Measurements from ENCODE around the gene UNC79.

The UNC79 gene

GRCh38 chr14:93591506-93591905, 160.8 kb downstream of the UNC79 start:
- no peak for DNase-seq (ENCODE audit: extremely low read depth, insufficient read length)
- Histone ChIP-seq H3K27me3 (replicated peaks; ENCODE audit: control insufficient read depth, insufficient read depth, low read length) (no peaks in the 10 kb centered on the region; the same call in 1 of the 2 replicates), H3K36me3 (ENCODE audit: control insufficient read depth, insufficient read depth, low read length) (no peaks in the 10 kb centered on the region), H3K4me3 (replicated peaks; ENCODE audit: low read depth, low read length) (no peak overlapping the region)
- no peak for TF ChIP-seq CTCF (IDR thresholded peaks at IDR 0.05; ENCODE audit: insufficient read depth, low read length, poor library complexity, severe bottlenecking)

GRCh38 chr14:93592786-93593185, 162.0 kb downstream of the UNC79 start:
- Histone ChIP-seq H3K27me3 (replicated peaks; ENCODE audit: control insufficient read depth, insufficient read depth, low read length) (no peaks in the 10 kb centered on the region; the same call in 1 of the 2 replicates), H3K4me3 (replicated peaks; ENCODE audit: low read depth, low read length) (no peak overlapping the region), H3K36me3 (ENCODE audit: control insufficient read depth, insufficient read depth, low read length) (no peaks in the 10 kb centered on the region)
- DNase-seq (ENCODE audit: extremely low read depth, insufficient read length): no peak
- TF ChIP-seq CTCF (IDR thresholded peaks at IDR 0.05; ENCODE audit: insufficient read depth, low read length, poor library complexity, severe bottlenecking): no peak

GRCh38 chr14:93606091-93606490, 175.4 kb downstream of the UNC79 start:
- Histone ChIP-seq H3K36me3 (ENCODE audit: control insufficient read depth, insufficient read depth, low read length) (no peaks in the 10 kb centered on the region), H3K27me3 (replicated peaks; ENCODE audit: control insufficient read depth, insufficient read depth, low read length) (peaks cover 1% of the 10 kb centered on the region; the same call in 1 of the 2 replicates), H3K4me3 (replicated peaks; ENCODE audit: low read depth, low read length) (no peak overlapping the region)
- no peak for TF ChIP-seq CTCF (IDR thresholded peaks at IDR 0.05; ENCODE audit: insufficient read depth, low read length, poor library complexity, severe bottlenecking)
- DNase-seq (ENCODE audit: extremely low read depth, insufficient read length): no peak

- DNase-seq (ENCODE audit: extremely low read depth, insufficient read length): no peak
- Histone ChIP-seq H3K27me3 (replicated peaks; ENCODE audit: control insufficient read depth, insufficient read depth, low read length) (no peaks in the 10 kb centered on the region; the same call in 1 of the 2 replicates), H3K36me3 (ENCODE audit: control insufficient read depth, insufficient read depth, low read length) (no peaks in the 10 kb centered on the region), H3K4me3 (replicated peaks; ENCODE audit: low read depth, low read length) (no peak overlapping the region)
- TF ChIP-seq CTCF (IDR thresholded peaks at IDR 0.05; ENCODE audit: insufficient read depth, low read length, poor library complexity, severe bottlenecking): peak; percentile 71
These were observed 188.5 kb downstream of the UNC79 start for GRCh38 chr14:93619176-93619793.

GRCh38 chr14:93628048-93628447, 197.3 kb downstream of the UNC79 start:
- no peak for DNase-seq (ENCODE audit: extremely low read depth, insufficient read length)
- no peak for TF ChIP-seq CTCF (IDR thresholded peaks at IDR 0.05; ENCODE audit: insufficient read depth, low read length, poor library complexity, severe bottlenecking)
- no peaks in the 10 kb centered on the region; the same call in 1 of the 2 replicates for H3K27me3 ChIP-seq (replicated peaks; ENCODE audit: control insufficient read depth, insufficient read depth, low read length)
- no peaks in the 10 kb centered on the region for H3K36me3 ChIP-seq (ENCODE audit: control insufficient read depth, insufficient read depth, low read length)
- H3K4me3 ChIP-seq (replicated peaks; ENCODE audit: low read depth, low read length): no peak overlapping the region

- Histone ChIP-seq H3K4me3 (replicated peaks; ENCODE audit: low read depth, low read length) (no peak overlapping the region), H3K27me3 (replicated peaks; ENCODE audit: control insufficient read depth, insufficient read depth, low read length) (no peaks in the 10 kb centered on the region; the same call in 1 of the 2 replicates), H3K36me3 (ENCODE audit: control insufficient read depth, insufficient read depth, low read length) (no peaks in the 10 kb centered on the region)
- DNase-seq (ENCODE audit: extremely low read depth, insufficient read length): no peak
- TF ChIP-seq CTCF (IDR thresholded peaks at IDR 0.05; ENCODE audit: insufficient read depth, low read length, poor library complexity, severe bottlenecking): no peak
These were observed 198.9 kb downstream of the UNC79 start for GRCh38 chr14:93629643-93630042.
